Bronchial epithelial cell (primary cell): ENCODE data around the gene OR5K3. TPM values are rescaled to one million over a fixed set of nuclear protein-coding genes. Genes with fewer than 3 reads are reported as not detected.

Experiments
- DNase-seq: peaks from one replicate; pipeline ENCODE4 v3.0.0-alpha.2; 2010; ENCODE audit warnings: low read depth
- FAIRE-seq: peaks from 2 replicates; lab custom pipeline; 2011; peaks lifted over from hg19 to GRCh38; lab: Jason Lieb, UNC
- H3K27me3 ChIP-seq: 2 replicates; pipeline ENCODE4 v1.5.1; 2011; ENCODE audit warnings: low read length; ENCODE audit not compliant: control insufficient read depth, insufficient read depth
- H3K36me3 ChIP-seq: 2 replicates; pipeline ENCODE4 v1.5.1; 2011; ENCODE audit warnings: low read length; ENCODE audit not compliant: control insufficient read depth, insufficient read depth
- H3K4me3 ChIP-seq: 2 replicates; pipeline ENCODE4 v1.5.1; 2011; ENCODE audit warnings: mild to moderate bottlenecking, low read depth, low read length, control low read depth
- total RNA-seq: library from RNA; depleted of rRNA; stranded (reverse); fragments of >200 nt; gene quantifications from 2 replicates; pipeline ENCODE4 v1.2.1, GENCODE V29; 2014
- TF ChIP-seq, protein P1 (sequence below): IDR thresholded peaks from 2 replicates; pipeline ENCODE4 v1.5.1; 2011; ENCODE audit warnings: mild to moderate bottlenecking, moderate library complexity, low read length, control low read depth, inconsistent platforms; ENCODE audit not compliant: insufficient read depth, severe bottlenecking

The OR5K3 gene
- total RNA-seq, 1 donor from 2014 or later = not detected

- FAIRE-seq = no peak
- no peaks in the 10 kb centered on the region for H3K36me3 ChIP-seq
- TF ChIP-seq, protein P1, sequence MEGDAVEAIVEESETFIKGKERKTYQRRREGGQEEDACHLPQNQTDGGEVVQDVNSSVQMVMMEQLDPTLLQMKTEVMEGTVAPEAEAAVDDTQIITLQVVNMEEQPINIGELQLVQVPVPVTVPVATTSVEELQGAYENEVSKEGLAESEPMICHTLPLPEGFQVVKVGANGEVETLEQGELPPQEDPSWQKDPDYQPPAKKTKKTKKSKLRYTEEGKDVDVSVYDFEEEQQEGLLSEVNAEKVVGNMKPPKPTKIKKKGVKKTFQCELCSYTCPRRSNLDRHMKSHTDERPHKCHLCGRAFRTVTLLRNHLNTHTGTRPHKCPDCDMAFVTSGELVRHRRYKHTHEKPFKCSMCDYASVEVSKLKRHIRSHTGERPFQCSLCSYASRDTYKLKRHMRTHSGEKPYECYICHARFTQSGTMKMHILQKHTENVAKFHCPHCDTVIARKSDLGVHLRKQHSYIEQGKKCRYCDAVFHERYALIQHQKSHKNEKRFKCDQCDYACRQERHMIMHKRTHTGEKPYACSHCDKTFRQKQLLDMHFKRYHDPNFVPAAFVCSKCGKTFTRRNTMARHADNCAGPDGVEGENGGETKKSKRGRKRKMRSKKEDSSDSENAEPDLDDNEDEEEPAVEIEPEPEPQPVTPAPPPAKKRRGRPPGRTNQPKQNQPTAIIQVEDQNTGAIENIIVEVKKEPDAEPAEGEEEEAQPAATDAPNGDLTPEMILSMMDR = no peak
- no peak for DNase-seq
- no peaks in the 10 kb centered on the region for H3K27me3 ChIP-seq
- H3K4me3 ChIP-seq = no peak overlapping the region
Measured at GRCh38 chr3:98359250-98359649, 31.2 kb upstream of the OR5K3 start.

GRCh38 chr3:98359993-98360675 is 30.3 kb upstream of the OR5K3 start:
- Histone ChIP-seq H3K4me3 (no peak overlapping the region), H3K27me3 (no peaks in the 10 kb centered on the region), H3K36me3 (no peaks in the 10 kb centered on the region)
- TF ChIP-seq, protein P1 = peak; percentile 61
- DNase-seq = peak; percentile 79
- FAIRE-seq = no peak

DNA sequence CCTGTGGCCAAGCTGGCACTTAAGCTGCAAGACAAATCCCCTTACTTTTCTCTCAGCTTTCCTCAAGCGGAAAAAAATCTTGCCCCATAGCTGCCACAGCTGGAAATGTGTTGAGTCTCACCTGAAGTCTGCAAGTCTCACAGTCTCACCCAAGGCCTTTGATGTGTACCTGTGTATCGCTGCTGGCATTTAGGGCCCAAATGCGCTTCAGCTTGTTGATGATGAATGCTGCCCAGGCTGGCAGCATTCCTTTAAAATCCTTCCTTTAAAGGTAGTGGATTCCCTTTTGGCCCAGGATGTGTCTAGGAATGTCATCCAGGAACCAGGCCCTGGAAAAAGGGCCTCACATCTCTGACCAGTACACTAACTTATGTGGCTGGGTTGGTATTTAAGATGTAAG is 29.8 kb upstream of the OR5K3 start:
- peak; percentile 15 for DNase-seq
- Histone ChIP-seq H3K4me3 (no peak overlapping the region), H3K36me3 (no peaks in the 10 kb centered on the region), H3K27me3 (no peaks in the 10 kb centered on the region)
- TF ChIP-seq, protein P1 = no peak
- FAIRE-seq = peak; percentile 23

DNA sequence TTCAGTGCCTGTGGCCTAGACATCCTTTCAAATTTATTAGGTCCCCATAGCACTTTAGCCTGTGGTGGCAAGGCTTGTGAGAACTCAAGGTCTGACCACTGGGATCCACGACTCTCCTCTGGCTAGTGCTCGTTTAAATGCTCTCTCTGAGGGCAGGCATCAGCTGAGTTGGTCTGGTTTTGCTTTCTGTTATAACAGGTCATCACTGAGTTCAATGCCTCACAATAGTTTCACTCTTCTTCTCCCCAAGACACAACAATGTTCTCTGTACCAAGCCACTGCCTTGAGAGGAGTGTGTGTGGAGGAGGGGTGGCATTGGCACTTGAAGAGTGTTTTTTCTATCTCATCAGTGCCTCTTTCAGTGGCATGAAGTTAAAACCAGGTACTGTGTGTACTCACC is 29.2 kb upstream of the OR5K3 start:
- TF ChIP-seq, protein P1 = no peak
- DNase-seq (no peak), FAIRE-seq (peak; percentile 64)
- Histone ChIP-seq H3K4me3 (no peak overlapping the region), H3K27me3 (no peaks in the 10 kb centered on the region), H3K36me3 (no peaks in the 10 kb centered on the region)

GRCh38 chr3:98367464-98368246 is 22.8 kb upstream of the OR5K3 start:
- TF ChIP-seq, protein P1 = no peak
- Histone ChIP-seq H3K27me3 (no peaks in the 10 kb centered on the region), H3K4me3 (no peak overlapping the region), H3K36me3 (no peaks in the 10 kb centered on the region)
- no peak for DNase-seq
- no peak for FAIRE-seq
